ENCODE data around the gene CHI3L1.

CHI3L1 gene

GRCh38 chr1:203204756-203205155 is 18.3 kb upstream of the CHI3L1 start:
- no peak for DNase-seq

- DNase-seq = no peak
Observed at GRCh38 chr1:203202431-203203245, 16.1 kb upstream of the CHI3L1 start.

- DNase-seq = no peak
Observed at GRCh38 chr1:203201516-203202205, 15.2 kb upstream of the CHI3L1 start.

- DNase-seq = no peak
Observed at GRCh38 chr1:203200916-203201315, 14.4 kb upstream of the CHI3L1 start.

GRCh38 chr1:203199816-203200571 is 13.5 kb upstream of the CHI3L1 start:
- no peak for DNase-seq

- DNase-seq = no peak
Observed at GRCh38 chr1:203199481-203199815, 12.9 kb upstream of the CHI3L1 start.

- DNase-seq = no peak
Observed at GRCh38 chr1:203199002-203199401, 12.5 kb upstream of the CHI3L1 start.

GRCh38 chr1:203197625-203198024 is 11.1 kb upstream of the CHI3L1 start:
- no peak for DNase-seq

- DNase-seq = no peak
Observed at GRCh38 chr1:203196371-203196770, 9.9 kb upstream of the CHI3L1 start.

- no peak for DNase-seq
Observed at GRCh38 chr1:203190949-203191348, 4.4 kb upstream of the CHI3L1 start.

GRCh38 chr1:203189951-203190352 is 3.4 kb upstream of the CHI3L1 start:
- DNase-seq = no peak

GRCh38 chr1:203188686-203189232 is 2.3 kb upstream of the CHI3L1 start:
- no peak for DNase-seq

GRCh38 chr1:203187689-203188264 is 1.3 kb upstream of the CHI3L1 start:
- DNase-seq = no peak

- DNase-seq = no peak
Observed at GRCh38 chr1:203187304-203187685, 791 bp upstream of the CHI3L1 start.

- no peak for DNase-seq
Observed at GRCh38 chr1:203186091-203186445, 436 bp downstream of the CHI3L1 start.

- no peak for DNase-seq
Observed at GRCh38 chr1:203185585-203185984, 919 bp downstream of the CHI3L1 start.

GRCh38 chr1:203185061-203185461 is 1.4 kb downstream of the CHI3L1 start:
- DNase-seq = no peak

GRCh38 chr1:203184467-203184866 is 2.0 kb downstream of the CHI3L1 start:
- DNase-seq = no peak

- no peak for DNase-seq
Observed at GRCh38 chr1:203183828-203184227, 2.7 kb downstream of the CHI3L1 start.

GRCh38 chr1:203182387-203182953 is 4.0 kb downstream of the CHI3L1 start:
- no peak for DNase-seq

GRCh38 chr1:203181586-203182386 is 4.7 kb downstream of the CHI3L1 start:
- no peak for DNase-seq
